ENCODE measurements around the gene KAZN.

KAZN gene

GRCh38 chr1:15062479-15063099 is 464.1 kb downstream of the KAZN start:
- no peak for DNase-seq (ENCODE audit: low read depth in 2 of 2)

GRCh38 chr1:15063346-15063745 is 464.9 kb downstream of the KAZN start:
- DNase-seq (ENCODE audit: low read depth in 2 of 2): no peak

GRCh38 chr1:15063783-15064182 is 465.3 kb downstream of the KAZN start:
- DNase-seq (ENCODE audit: low read depth in 2 of 2): no peak

- no peak for DNase-seq (ENCODE audit: low read depth in 2 of 2)
These were observed 465.9 kb downstream of the KAZN start for GRCh38 chr1:15064217-15064929.

- DNase-seq (ENCODE audit: low read depth in 2 of 2): no peak
These were observed 466.8 kb downstream of the KAZN start for GRCh38 chr1:15065291-15065690.

- DNase-seq (ENCODE audit: low read depth in 2 of 2): no peak
These were observed 467.3 kb downstream of the KAZN start for GRCh38 chr1:15065736-15066135.

- no peak for DNase-seq (ENCODE audit: low read depth in 2 of 2)
These were observed 467.7 kb downstream of the KAZN start for GRCh38 chr1:15066191-15066590.

- DNase-seq (ENCODE audit: low read depth in 2 of 2): no peak
These were observed 468.7 kb downstream of the KAZN start for GRCh38 chr1:15067148-15067547.

- no peak for DNase-seq (ENCODE audit: low read depth in 2 of 2)
These were observed 469.7 kb downstream of the KAZN start for GRCh38 chr1:15068152-15068551.

- DNase-seq (ENCODE audit: low read depth in 2 of 2): no peak
These were observed 470.5 kb downstream of the KAZN start for GRCh38 chr1:15068997-15069396.

GRCh38 chr1:15070145-15070748 is 471.8 kb downstream of the KAZN start:
- DNase-seq (ENCODE audit: low read depth in 2 of 2): no peak

GRCh38 chr1:15071936-15072335 is 473.5 kb downstream of the KAZN start:
- no peak for DNase-seq (ENCODE audit: low read depth in 2 of 2)

- no peak for DNase-seq (ENCODE audit: low read depth in 2 of 2)
These were observed 475.4 kb downstream of the KAZN start for GRCh38 chr1:15073799-15074308.

- DNase-seq (ENCODE audit: low read depth in 2 of 2): no peak
These were observed 476.7 kb downstream of the KAZN start for GRCh38 chr1:15075175-15075574.

- DNase-seq (ENCODE audit: low read depth in 2 of 2): no peak
These were observed 477.3 kb downstream of the KAZN start for GRCh38 chr1:15075817-15076216.

GRCh38 chr1:15076807-15077206 is 478.3 kb downstream of the KAZN start:
- DNase-seq (ENCODE audit: low read depth in 2 of 2): no peak

- no peak for DNase-seq (ENCODE audit: low read depth in 2 of 2)
These were observed 478.9 kb downstream of the KAZN start for GRCh38 chr1:15077384-15077783.

- DNase-seq (ENCODE audit: low read depth in 2 of 2): no peak
These were observed 482.0 kb downstream of the KAZN start for GRCh38 chr1:15080328-15081007.

- no peak for DNase-seq (ENCODE audit: low read depth in 2 of 2)
These were observed 482.6 kb downstream of the KAZN start for GRCh38 chr1:15081102-15081501.

GRCh38 chr1:15083578-15083977 is 485.1 kb downstream of the KAZN start:
- DNase-seq (ENCODE audit: low read depth in 2 of 2): no peak

GRCh38 chr1:15088281-15088971 is 489.9 kb downstream of the KAZN start:
- DNase-seq (ENCODE audit: low read depth in 2 of 2): no peak

Measured in stimulated activated CD4-positive, alpha-beta T cell treated with anti-CD3 and anti-CD28 coated beads, Interleukin-15, amount 100 ng/mL, for 48 hours (primary cell).